ENCODE measurements around the gene APOL4.
"Not testable (repeated sequence)": the region's sequence is repeated elsewhere in the genome, so short reads cannot be mapped to it uniquely, and the experiment has no call there.

The APOL4 gene

GRCh38 chr22:36156119-36156514 is 45.5 kb downstream of the APOL4 start:
- in situ Hi-C loops (cut with MboI; ENCODE audit: low pct_unique_long_range_greater_than_20kb, low sequenced_read_pairs, unreplicated experiment): no loop called here
- DNase-seq (ENCODE audit: low spot score): no peak
- no peak for TF ChIP-seq CTCF (IDR thresholded peaks at IDR 0.05; ENCODE audit: extremely low read depth, insufficient read depth, missing control alignments)

GRCh38 chr22:36155702-36156101 is 45.9 kb downstream of the APOL4 start:
- TF ChIP-seq CTCF (IDR thresholded peaks at IDR 0.05; ENCODE audit: extremely low read depth, insufficient read depth, missing control alignments): no peak
- DNase-seq (ENCODE audit: low spot score): no peak
- in situ Hi-C loops (cut with MboI; ENCODE audit: low pct_unique_long_range_greater_than_20kb, low sequenced_read_pairs, unreplicated experiment): no loop called here

GRCh38 chr22:36154423-36154945 is 47.1 kb downstream of the APOL4 start:
- DNase-seq (ENCODE audit: low spot score): no peak
- in situ Hi-C loops (cut with MboI; ENCODE audit: low pct_unique_long_range_greater_than_20kb, low sequenced_read_pairs, unreplicated experiment): no loop called here
- TF ChIP-seq CTCF (IDR thresholded peaks at IDR 0.05; ENCODE audit: extremely low read depth, insufficient read depth, missing control alignments): no peak

- DNase-seq (ENCODE audit: low spot score): no peak
- in situ Hi-C loops (cut with MboI; ENCODE audit: low pct_unique_long_range_greater_than_20kb, low sequenced_read_pairs, unreplicated experiment): no loop called here
- TF ChIP-seq CTCF (IDR thresholded peaks at IDR 0.05; ENCODE audit: extremely low read depth, insufficient read depth, missing control alignments): no peak
These were observed 47.8 kb downstream of the APOL4 start for GRCh38 chr22:36153501-36154422.

- in situ Hi-C loops (cut with MboI; ENCODE audit: low pct_unique_long_range_greater_than_20kb, low sequenced_read_pairs, unreplicated experiment): not testable (repeated sequence)
These were observed 48.8 kb downstream of the APOL4 start for GRCh38 chr22:36152821-36153220.

GRCh38 chr22:36152088-36152487 is 49.5 kb downstream of the APOL4 start:
- in situ Hi-C loops (cut with MboI; ENCODE audit: low pct_unique_long_range_greater_than_20kb, low sequenced_read_pairs, unreplicated experiment): no loop called here
- no peak for DNase-seq (ENCODE audit: low spot score)
- TF ChIP-seq CTCF (IDR thresholded peaks at IDR 0.05; ENCODE audit: extremely low read depth, insufficient read depth, missing control alignments): no peak

More at GRCh38 chr22:36152821-36153220, 48.8 kb downstream of the APOL4 start:
- not testable (repeated sequence) for DNase-seq (ENCODE audit: low spot score)

- DNase-seq (ENCODE audit: low spot score): no peak
- in situ Hi-C loops (cut with MboI; ENCODE audit: low pct_unique_long_range_greater_than_20kb, low sequenced_read_pairs, unreplicated experiment): no loop called here
These were observed 50.5 kb downstream of the APOL4 start for GRCh38 chr22:36151006-36151595.

More at GRCh38 chr22:36151006-36151595, 50.5 kb downstream of the APOL4 start:
- no peak for TF ChIP-seq CTCF (IDR thresholded peaks at IDR 0.05; ENCODE audit: extremely low read depth, insufficient read depth, missing control alignments)

Data from GM13977 (cell line).